ENCODE measurements around the gene KCNAB1.

The KCNAB1 gene

GRCh38 chr3:156474560-156475389 is 354.4 kb downstream of the KCNAB1 start:
- Histone ChIP-seq H2AFZ (ENCODE audit: low read length) (no peak overlapping the region), H3K36me3 (ENCODE audit: insufficient read depth, low read length) (no peaks in the 10 kb centered on the region), H3K27me3 (ENCODE audit: insufficient read depth, low read length, poor library complexity, severe bottlenecking) (no peaks in the 10 kb centered on the region), H3K4me2 (ENCODE audit: low read depth, low read length, poor library complexity, severe bottlenecking) (no peak overlapping the region), H3K4me3 (ENCODE audit: low read length, poor library complexity, severe bottlenecking) (no peak overlapping the region), H3K9ac (ENCODE audit: low read depth, low read length, poor library complexity, severe bottlenecking) (no peak overlapping the region), H3K79me2 (ENCODE audit: insufficient read depth, low read length) (no peaks in the 10 kb centered on the region), H3F3A (ENCODE audit: low read depth) (no peaks in the 10 kb centered on the region), H3K4me1 (ENCODE audit: insufficient read depth, low read length, poor library complexity, severe bottlenecking) (no peaks in the 10 kb centered on the region), H4K20me1 (ENCODE audit: insufficient read depth, low read length, poor library complexity, severe bottlenecking) (no peaks in the 10 kb centered on the region), H3K9me2 (replicated peaks; ENCODE audit: low read depth, low read length) (no peaks in the 10 kb centered on the region), H3K9me3 (ENCODE audit: insufficient read depth, low read depth, low read length) (no peaks in the 10 kb centered on the region)
- TF ChIP-seq EZH2phosphoT487 (IDR thresholded peaks at IDR 0.05; ENCODE audit: borderline replicate concordance) (no peak), CTCF (conservative IDR thresholded peaks at IDR 0.05; ENCODE audit: low read length) (peak; percentile 79)

- Histone ChIP-seq H3K4me2 (ENCODE audit: low read depth, low read length, poor library complexity, severe bottlenecking) (no peak overlapping the region), H3K9ac (ENCODE audit: low read depth, low read length, poor library complexity, severe bottlenecking) (no peak overlapping the region), H2AFZ (ENCODE audit: low read length) (no peak overlapping the region), H3K9me3 (ENCODE audit: insufficient read depth, low read depth, low read length) (no peaks in the 10 kb centered on the region), H3K4me1 (ENCODE audit: insufficient read depth, low read length, poor library complexity, severe bottlenecking) (peaks cover 3% of the 10 kb centered on the region), H3K36me3 (ENCODE audit: insufficient read depth, low read length) (no peaks in the 10 kb centered on the region), H4K20me1 (ENCODE audit: insufficient read depth, low read length, poor library complexity, severe bottlenecking) (no peaks in the 10 kb centered on the region), H3F3A (ENCODE audit: low read depth) (no peaks in the 10 kb centered on the region), H3K9me2 (replicated peaks; ENCODE audit: low read depth, low read length) (no peaks in the 10 kb centered on the region), H3K4me3 (ENCODE audit: low read length, poor library complexity, severe bottlenecking) (no peak overlapping the region), H3K27me3 (ENCODE audit: insufficient read depth, low read length, poor library complexity, severe bottlenecking) (no peaks in the 10 kb centered on the region), H3K79me2 (ENCODE audit: insufficient read depth, low read length) (no peaks in the 10 kb centered on the region)
- TF ChIP-seq EZH2phosphoT487 (IDR thresholded peaks at IDR 0.05; ENCODE audit: borderline replicate concordance) (no peak), CTCF (conservative IDR thresholded peaks at IDR 0.05; ENCODE audit: low read length) (no peak)
Measured at GRCh38 chr3:156477323-156477722, 356.9 kb downstream of the KCNAB1 start.

DNA sequence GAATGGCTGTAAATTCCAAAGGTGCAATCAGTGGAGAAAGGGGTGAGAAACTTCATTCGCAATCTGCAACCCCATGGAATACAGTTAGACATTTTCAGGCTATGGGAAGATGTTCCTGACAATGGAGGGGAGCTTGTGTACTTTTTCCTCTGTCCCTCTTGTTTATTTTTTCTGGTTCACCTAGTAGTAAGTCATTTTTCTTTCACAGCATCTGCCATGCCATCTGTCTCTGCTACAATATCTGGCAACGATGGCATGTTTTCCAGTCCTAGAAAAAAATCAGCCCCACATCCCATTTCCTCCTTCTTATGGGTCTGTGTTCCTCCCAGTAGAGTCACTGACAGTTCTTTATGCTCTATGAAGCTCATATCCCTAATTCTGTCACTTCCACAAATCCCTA is 358.5 kb downstream of the KCNAB1 start:
- Histone ChIP-seq H3K79me2 (ENCODE audit: insufficient read depth, low read length) (no peaks in the 10 kb centered on the region), H3K9me3 (ENCODE audit: insufficient read depth, low read depth, low read length) (no peaks in the 10 kb centered on the region), H3F3A (ENCODE audit: low read depth) (no peaks in the 10 kb centered on the region), H3K4me3 (ENCODE audit: low read length, poor library complexity, severe bottlenecking) (no peak overlapping the region), H3K4me1 (ENCODE audit: insufficient read depth, low read length, poor library complexity, severe bottlenecking) (peaks cover 9% of the 10 kb centered on the region), H2AFZ (ENCODE audit: low read length) (no peak overlapping the region), H3K36me3 (ENCODE audit: insufficient read depth, low read length) (no peaks in the 10 kb centered on the region), H3K4me2 (ENCODE audit: low read depth, low read length, poor library complexity, severe bottlenecking) (no peak overlapping the region), H3K9me2 (replicated peaks; ENCODE audit: low read depth, low read length) (no peaks in the 10 kb centered on the region), H3K27me3 (ENCODE audit: insufficient read depth, low read length, poor library complexity, severe bottlenecking) (no peaks in the 10 kb centered on the region), H3K9ac (ENCODE audit: low read depth, low read length, poor library complexity, severe bottlenecking) (no peak overlapping the region), H4K20me1 (ENCODE audit: insufficient read depth, low read length, poor library complexity, severe bottlenecking) (no peaks in the 10 kb centered on the region)
- TF ChIP-seq CTCF (conservative IDR thresholded peaks at IDR 0.05; ENCODE audit: low read length) (no peak), EZH2phosphoT487 (IDR thresholded peaks at IDR 0.05; ENCODE audit: borderline replicate concordance) (no peak)

Measured in Loucy (cell line).